HL-60 (cell line): ENCODE measurements around the gene IQSEC1.

Experiments
- DNase-seq, 2 experiments: peaks; one replicate each; pipeline ENCODE4 v3.0.0-alpha.2; 2010 to 2020; ENCODE audit warnings: low read depth in 1 of 2, low spot score in 1 of 2
- H3K27ac ChIP-seq: fragments of 250-450 bp; sonication (Bioruptor Pico); replicated peaks from 2 replicates; pipeline ENCODE4 v1.5.1; 2020; ENCODE audit warnings: mild to moderate bottlenecking, moderate library complexity
- H3K27me3 ChIP-seq: fragments of 250-450 bp; sonication (Bioruptor Pico); 2 replicates; pipeline ENCODE4 v1.5.1; 2021; ENCODE audit warnings: mild to moderate bottlenecking, moderate library complexity; ENCODE audit not compliant: insufficient read depth, poor library complexity, severe bottlenecking
- H3K4me3 ChIP-seq: replicated peaks from 2 replicates; pipeline ENCODE4 v1.5.1; 2011; ENCODE audit warnings: mild to moderate bottlenecking, control low read depth, low read length; ENCODE audit not compliant: insufficient read depth
- CTCF ChIP-seq: IDR thresholded peaks from one replicate; pipeline ENCODE4 v1.5.1; 2011; ENCODE audit warnings: low read length, control low read depth, inconsistent platforms; ENCODE audit not compliant: insufficient read depth
- GABPA ChIP-seq: IDR thresholded peaks from 2 replicates; pipeline ENCODE4 v1.6.1; 2012; ENCODE audit warnings: low read depth
- POLR2AphosphoS5 ChIP-seq: IDR thresholded peaks from 2 replicates; pipeline ENCODE4 v1.6.1; 2012; ENCODE audit warnings: low read depth
- REST ChIP-seq: IDR thresholded peaks from 2 replicates; pipeline ENCODE4 v1.6.1; 2012; ENCODE audit warnings: low read depth; ENCODE audit not compliant: insufficient replicate concordance
- SPI1 ChIP-seq: IDR thresholded peaks from 2 replicates; pipeline ENCODE4 v1.6.1; 2012; ENCODE audit warnings: low read depth, mild to moderate bottlenecking, borderline replicate concordance

The IQSEC1 gene

DNA sequence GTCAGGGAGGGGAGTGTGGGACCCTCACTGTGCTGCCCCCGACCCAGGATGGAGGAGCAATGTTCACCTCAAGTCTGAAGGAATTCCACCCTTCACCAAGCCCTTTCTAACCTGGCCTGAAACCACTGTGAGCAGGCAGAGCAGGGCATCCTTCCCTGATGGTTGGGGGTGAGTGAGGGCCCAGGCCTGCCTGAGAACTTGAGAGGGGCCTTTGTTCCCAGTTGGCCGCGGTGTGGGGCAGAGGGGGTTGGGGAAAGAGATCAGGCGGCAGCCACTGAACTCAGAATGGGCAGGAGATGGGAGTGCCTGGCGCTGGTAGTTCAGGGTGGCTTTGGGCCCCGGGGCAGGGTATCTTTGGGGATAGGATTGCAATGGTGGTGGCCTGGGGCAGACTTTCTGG lies 128.4 kb downstream of the IQSEC1 start:
- Histone ChIP-seq H3K27me3 (no peaks in the 10 kb centered on the region), H3K27ac (no peak overlapping the region), H3K4me3 (no peak overlapping the region)
- no peak for TF ChIP-seq POLR2AphosphoS5
- TF ChIP-seq CTCF: no peak
- no peak for TF ChIP-seq SPI1
- no peak for TF ChIP-seq REST
- TF ChIP-seq GABPA: no peak
- DNase-seq: no peak

DNA sequence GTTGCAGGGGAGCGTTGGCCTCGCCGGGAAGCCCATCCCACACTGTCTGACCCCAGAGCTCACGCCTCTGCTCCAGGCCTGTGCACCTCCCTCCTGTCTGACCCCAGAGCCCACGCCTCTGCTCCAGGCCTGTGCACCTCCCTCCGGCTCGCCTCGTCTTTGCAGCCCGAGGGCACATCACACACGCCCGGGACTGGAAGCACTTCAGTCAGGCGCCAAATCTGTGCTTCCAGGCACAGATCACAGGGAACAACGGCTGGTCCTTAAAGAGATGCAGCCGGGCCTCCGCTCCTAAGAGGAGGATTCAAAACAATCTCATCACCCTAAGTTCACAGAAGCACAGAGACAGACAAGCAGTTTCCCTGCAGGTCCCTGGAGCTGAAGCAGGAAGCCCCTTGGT lies 128.8 kb downstream of the IQSEC1 start:
- H3K4me3 ChIP-seq: no peak overlapping the region
- H3K27me3 ChIP-seq: no peaks in the 10 kb centered on the region
- no peak for TF ChIP-seq GABPA
- no peak for TF ChIP-seq POLR2AphosphoS5
- TF ChIP-seq SPI1: no peak
- no peak for TF ChIP-seq REST
- no peak for TF ChIP-seq CTCF
- no peak for DNase-seq
- H3K27ac ChIP-seq: no peak overlapping the region

- no peak for TF ChIP-seq SPI1
- TF ChIP-seq CTCF: no peak
- TF ChIP-seq GABPA: no peak
- no peak for TF ChIP-seq REST
- no peak for TF ChIP-seq POLR2AphosphoS5
- Histone ChIP-seq H3K4me3 (no peak overlapping the region), H3K27ac (no peak overlapping the region), H3K27me3 (no peaks in the 10 kb centered on the region)
- DNase-seq: no peak
Measured at GRCh38 chr3:12943124-12944021, 129.9 kb downstream of the IQSEC1 start.
